ENCODE data around the gene MYNN. TPM values are rescaled to one million over a fixed set of nuclear protein-coding genes. Genes with fewer than 3 reads are reported as not detected.

MYNN gene
- total and polyA plus RNA-seq, 9 of the 15 experiments (the other 6 are each of a cell fraction or from before 2014, with no cell fraction given) = 10.4 to 35.7 (median 21.3) TPM

GRCh38 chr3:169760479-169760878 is 12.7 kb upstream of the MYNN start:
- in situ Hi-C loops (cut with MboI) (no loop called here), intact Hi-C loops (cut with micrococcal nuclease) (loop anchor here (5.0 kb wide), 3 partner anchors 207 to 652 kb away; partner anchors contain the start of genes GPR160 and SEC62)
- Histone ChIP-seq H3K79me2 (ENCODE audit: control insufficient read depth, insufficient read depth, low read length) (peaks cover 2% of the 10 kb centered on the region; the same call in 1 of the 3 replicates), H3K4me2 (ENCODE audit: insufficient read depth, low read length) (peak overlapping the region; percentile 43), H4K20me1 (replicated peaks; ENCODE audit: control insufficient read depth, insufficient read depth, low read length) (no peaks in the 10 kb centered on the region), H3K36me3 (ENCODE audit: control insufficient read depth, insufficient read depth, low read length) (no peaks in the 10 kb centered on the region), H3K9me1 (ENCODE audit: control insufficient read depth, insufficient read depth, low read length) (no peaks in the 10 kb centered on the region), H3K27ac (ENCODE audit: extremely low read depth, low read depth, low read length) (peak overlapping the region; percentile 72), H3K9ac (ENCODE audit: insufficient read depth in 1 of 2, low read depth in 2 of 2, low read length in 2 of 2) (no peak overlapping the region), H3K4me3 (no peak overlapping the region), H2AFZ (ENCODE audit: low read depth, low read length) (peak overlapping the region; percentile 93), H3K27me3 (ENCODE audit: control insufficient read depth in 2 of 2, insufficient read depth in 2 of 2, low read length in 2 of 2) (no peaks in the 10 kb centered on the region), H3K9me3 (replicated peaks; ENCODE audit: control insufficient read depth, insufficient read depth, low read depth, low read length) (peaks cover 17% of the 10 kb centered on the region), H3K4me1 (replicated peaks in 1 of 2; ENCODE audit: control insufficient read depth in 2 of 2, insufficient read depth in 2 of 2, low read length in 2 of 2) (peaks cover 6 to 39% of the 10 kb centered on the region in 2 experiments)
- BruUV-seq (replicated peaks) = no TSS peak
- ChIA-PET POLR2A (no interaction called here), CTCF (ENCODE audit: low intra/inter-chr PET ratio) (no interaction called here)
- 19% methylated on average over 4 of the region's 4 CpGs for WGBS (ENCODE audit: insufficient coverage, low coverage, missing lambda C conversion rate)
- FAIRE-seq (peak; percentile 83), ATAC-seq (peak; percentile 46), DNase-seq (ENCODE audit: extremely low read depth in 1 of 4, low spot score in 3 of 4) (peak; percentile 18 to 86 (median 41))
- TF ChIP-seq LEF1 (IDR thresholded peaks at IDR 0.05) = peak; percentile 74
- TF ChIP-seq TEAD4 (IDR thresholded peaks at IDR 0.05; ENCODE audit: low read length) = peak; percentile 63; the same call in 1 of the 2 replicates
- TF ChIP-seq TEAD4 (CRISPR knock-in tag; IDR thresholded peaks at IDR 0.05; ENCODE audit: borderline replicate concordance) = no peak
- TF ChIP-seq BCOR (IDR thresholded peaks at IDR 0.05) = no peak
- no peak for TF ChIP-seq ESRRA (IDR thresholded peaks at IDR 0.05; ENCODE audit: borderline replicate concordance, low read depth)
- TF ChIP-seq, protein P1, sequence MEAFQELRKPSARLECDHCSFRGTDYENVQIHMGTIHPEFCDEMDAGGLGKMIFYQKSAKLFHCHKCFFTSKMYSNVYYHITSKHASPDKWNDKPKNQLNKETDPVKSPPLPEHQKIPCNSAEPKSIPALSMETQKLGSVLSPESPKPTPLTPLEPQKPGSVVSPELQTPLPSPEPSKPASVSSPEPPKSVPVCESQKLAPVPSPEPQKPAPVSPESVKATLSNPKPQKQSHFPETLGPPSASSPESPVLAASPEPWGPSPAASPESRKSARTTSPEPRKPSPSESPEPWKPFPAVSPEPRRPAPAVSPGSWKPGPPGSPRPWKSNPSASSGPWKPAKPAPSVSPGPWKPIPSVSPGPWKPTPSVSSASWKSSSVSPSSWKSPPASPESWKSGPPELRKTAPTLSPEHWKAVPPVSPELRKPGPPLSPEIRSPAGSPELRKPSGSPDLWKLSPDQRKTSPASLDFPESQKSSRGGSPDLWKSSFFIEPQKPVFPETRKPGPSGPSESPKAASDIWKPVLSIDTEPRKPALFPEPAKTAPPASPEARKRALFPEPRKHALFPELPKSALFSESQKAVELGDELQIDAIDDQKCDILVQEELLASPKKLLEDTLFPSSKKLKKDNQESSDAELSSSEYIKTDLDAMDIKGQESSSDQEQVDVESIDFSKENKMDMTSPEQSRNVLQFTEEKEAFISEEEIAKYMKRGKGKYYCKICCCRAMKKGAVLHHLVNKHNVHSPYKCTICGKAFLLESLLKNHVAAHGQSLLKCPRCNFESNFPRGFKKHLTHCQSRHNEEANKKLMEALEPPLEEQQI (IDR thresholded peaks at IDR 0.05) = peak; percentile 90
- TF ChIP-seq, protein P2, sequence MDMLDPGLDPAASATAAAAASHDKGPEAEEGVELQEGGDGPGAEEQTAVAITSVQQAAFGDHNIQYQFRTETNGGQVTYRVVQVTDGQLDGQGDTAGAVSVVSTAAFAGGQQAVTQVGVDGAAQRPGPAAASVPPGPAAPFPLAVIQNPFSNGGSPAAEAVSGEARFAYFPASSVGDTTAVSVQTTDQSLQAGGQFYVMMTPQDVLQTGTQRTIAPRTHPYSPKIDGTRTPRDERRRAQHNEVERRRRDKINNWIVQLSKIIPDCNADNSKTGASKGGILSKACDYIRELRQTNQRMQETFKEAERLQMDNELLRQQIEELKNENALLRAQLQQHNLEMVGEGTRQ (CRISPR knock-in tag; IDR thresholded peaks at IDR 0.05) = peak; percentile 22
- TF ChIP-seq ATF7 (IDR thresholded peaks at IDR 0.05) = peak; percentile 56; the same call in 1 of the 2 replicates
- TF ChIP-seq TRIM24 (IDR thresholded peaks at IDR 0.05) = peak; percentile 71 to 84; a peak in 3 of 4 replicates
- TF ChIP-seq, protein P3, sequence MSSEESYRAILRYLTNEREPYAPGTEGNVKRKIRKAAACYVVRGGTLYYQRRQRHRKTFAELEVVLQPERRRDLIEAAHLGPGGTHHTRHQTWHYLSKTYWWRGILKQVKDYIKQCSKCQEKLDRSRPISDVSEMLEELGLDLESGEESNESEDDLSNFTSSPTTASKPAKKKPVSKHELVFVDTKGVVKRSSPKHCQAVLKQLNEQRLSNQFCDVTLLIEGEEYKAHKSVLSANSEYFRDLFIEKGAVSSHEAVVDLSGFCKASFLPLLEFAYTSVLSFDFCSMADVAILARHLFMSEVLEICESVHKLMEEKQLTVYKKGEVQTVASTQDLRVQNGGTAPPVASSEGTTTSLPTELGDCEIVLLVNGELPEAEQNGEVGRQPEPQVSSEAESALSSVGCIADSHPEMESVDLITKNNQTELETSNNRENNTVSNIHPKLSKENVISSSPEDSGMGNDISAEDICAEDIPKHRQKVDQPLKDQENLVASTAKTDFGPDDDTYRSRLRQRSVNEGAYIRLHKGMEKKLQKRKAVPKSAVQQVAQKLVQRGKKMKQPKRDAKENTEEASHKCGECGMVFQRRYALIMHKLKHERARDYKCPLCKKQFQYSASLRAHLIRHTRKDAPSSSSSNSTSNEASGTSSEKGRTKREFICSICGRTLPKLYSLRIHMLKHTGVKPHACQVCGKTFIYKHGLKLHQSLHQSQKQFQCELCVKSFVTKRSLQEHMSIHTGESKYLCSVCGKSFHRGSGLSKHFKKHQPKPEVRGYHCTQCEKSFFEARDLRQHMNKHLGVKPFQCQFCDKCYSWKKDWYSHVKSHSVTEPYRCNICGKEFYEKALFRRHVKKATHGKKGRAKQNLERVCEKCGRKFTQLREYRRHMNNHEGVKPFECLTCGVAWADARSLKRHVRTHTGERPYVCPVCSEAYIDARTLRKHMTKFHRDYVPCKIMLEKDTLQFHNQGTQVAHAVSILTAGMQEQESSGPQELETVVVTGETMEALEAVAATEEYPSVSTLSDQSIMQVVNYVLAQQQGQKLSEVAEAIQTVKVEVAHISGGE (CRISPR knock-in tag; IDR thresholded peaks at IDR 0.05) = peak in 1 of 3 experiments; percentile 49; a peak in 1 of 6 replicates
- TF ChIP-seq, protein P4, sequence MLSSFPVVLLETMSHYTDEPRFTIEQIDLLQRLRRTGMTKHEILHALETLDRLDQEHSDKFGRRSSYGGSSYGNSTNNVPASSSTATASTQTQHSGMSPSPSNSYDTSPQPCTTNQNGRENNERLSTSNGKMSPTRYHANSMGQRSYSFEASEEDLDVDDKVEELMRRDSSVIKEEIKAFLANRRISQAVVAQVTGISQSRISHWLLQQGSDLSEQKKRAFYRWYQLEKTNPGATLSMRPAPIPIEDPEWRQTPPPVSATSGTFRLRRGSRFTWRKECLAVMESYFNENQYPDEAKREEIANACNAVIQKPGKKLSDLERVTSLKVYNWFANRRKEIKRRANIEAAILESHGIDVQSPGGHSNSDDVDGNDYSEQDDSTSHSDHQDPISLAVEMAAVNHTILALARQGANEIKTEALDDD (IDR thresholded peaks at IDR 0.05) = peak; percentile 82
- peak; percentile 32; the same call in 1 of the 2 replicates for TF ChIP-seq ZBTB12 (CRISPR knock-in tag; IDR thresholded peaks at IDR 0.05)
- peak; percentile 66; the same call in 1 of the 2 replicates for TF ChIP-seq NFRKB (IDR thresholded peaks at IDR 0.05; ENCODE audit: low read depth)
- TF ChIP-seq ATF1 (CRISPR knock-in tag; IDR thresholded peaks at IDR 0.05) = no peak
- peak; percentile 35; the same call in 1 of the 2 replicates for TF ChIP-seq ATF1 (tag; IDR thresholded peaks at IDR 0.05)

All from K562 (cell line).